ENCODE results near the gene SLC7A10. TPM values are rescaled to one million over a fixed set of nuclear protein-coding genes. Genes with fewer than 3 reads are reported as not detected.

Gene SLC7A10
- total and polyA plus RNA-seq, 3 experiments from 2014 or later, result not detected

- H3K36me3 ChIP-seq (ENCODE audit: insufficient read depth, low read length), result no peaks in the 10 kb centered on the region
- Mint-ChIP-seq H3K9me3 (no peaks in the 10 kb centered on the region), H3K4me3 (no peak overlapping the region), H3K27me3 (peaks cover 0 to 3% of the 10 kb centered on the region in 2 donors), H3K27ac (no peak overlapping the region), H3K36me3 (no peaks in the 10 kb centered on the region), H3K4me1 (no peaks in the 10 kb centered on the region)
- DNase-seq, result no peak
- CTCF ChIA-PET, result no interaction called here
- H3K4me1 ChIP-seq (ENCODE audit: insufficient read depth, low read length), result no peaks in the 10 kb centered on the region
- no peak overlapping the region for H3K27ac ChIP-seq (ENCODE audit: low read depth, low read length)
- POLR2A ChIA-PET, result no interaction called here
- H3K4me3 ChIP-seq (ENCODE audit: low read length), result no peak overlapping the region
- H3K27me3 ChIP-seq (ENCODE audit: insufficient read depth, low read length, poor library complexity, severe bottlenecking), result no peaks in the 10 kb centered on the region
- H3K9me3 ChIP-seq (ENCODE audit: low read length), result peaks cover 2% of the 10 kb centered on the region
Measured at GRCh38 chr19:33251076-33251475, 25.4 kb upstream of the SLC7A10 start.

- H3K27ac Mint-ChIP-seq, result no peak overlapping the region
- H3K9me3 Mint-ChIP-seq, result no peaks in the 10 kb centered on the region
- DNase-seq, result no peak
- H3K4me1 Mint-ChIP-seq, result no peaks in the 10 kb centered on the region
- peaks cover under 1 to 3% of the 10 kb centered on the region in 2 donors for H3K27me3 Mint-ChIP-seq
- POLR2A ChIA-PET, result no interaction called here
- CTCF ChIA-PET, result no interaction called here
- Histone ChIP-seq H3K27me3 (ENCODE audit: insufficient read depth, low read length, poor library complexity, severe bottlenecking) (no peaks in the 10 kb centered on the region), H3K4me1 (ENCODE audit: insufficient read depth, low read length) (no peaks in the 10 kb centered on the region), H3K27ac (ENCODE audit: low read depth, low read length) (no peak overlapping the region), H3K36me3 (ENCODE audit: insufficient read depth, low read length) (no peaks in the 10 kb centered on the region), H3K4me3 (ENCODE audit: low read length) (no peak overlapping the region), H3K9me3 (ENCODE audit: low read length) (peaks cover 3% of the 10 kb centered on the region)
- H3K4me3 Mint-ChIP-seq, result no peak overlapping the region
- no peaks in the 10 kb centered on the region for H3K36me3 Mint-ChIP-seq
Measured at GRCh38 chr19:33250500-33250899, 24.9 kb upstream of the SLC7A10 start.

GRCh38 chr19:33249740-33250366, 24.2 kb upstream of the SLC7A10 start:
- H3K27ac Mint-ChIP-seq, result no peak overlapping the region

GRCh38 chr19:33248954-33249613, 23.4 kb upstream of the SLC7A10 start:
- Mint-ChIP-seq H3K27ac (no peak overlapping the region), H3K27me3 (peaks cover 3 to 6% of the 10 kb centered on the region in 2 donors), H3K36me3 (no peaks in the 10 kb centered on the region), H3K9me3 (no peaks in the 10 kb centered on the region), H3K4me3 (no peak overlapping the region), H3K4me1 (no peaks in the 10 kb centered on the region)
- Histone ChIP-seq H3K4me3 (ENCODE audit: low read length) (no peak overlapping the region), H3K27ac (ENCODE audit: low read depth, low read length) (no peak overlapping the region), H3K27me3 (ENCODE audit: insufficient read depth, low read length, poor library complexity, severe bottlenecking) (no peaks in the 10 kb centered on the region), H3K9me3 (ENCODE audit: low read length) (peaks cover 3% of the 10 kb centered on the region), H3K36me3 (ENCODE audit: insufficient read depth, low read length) (no peaks in the 10 kb centered on the region), H3K4me1 (ENCODE audit: insufficient read depth, low read length) (no peaks in the 10 kb centered on the region)
- CTCF ChIA-PET, result no interaction called here
- DNase-seq, result no peak
- POLR2A ChIA-PET, result no interaction called here

More at GRCh38 chr19:33249740-33250366, 24.2 kb upstream of the SLC7A10 start:
- Histone ChIP-seq H3K27ac (ENCODE audit: low read depth, low read length) (no peak overlapping the region), H3K4me1 (ENCODE audit: insufficient read depth, low read length) (no peaks in the 10 kb centered on the region), H3K9me3 (ENCODE audit: low read length) (peaks cover 3% of the 10 kb centered on the region), H3K4me3 (ENCODE audit: low read length) (no peak overlapping the region), H3K36me3 (ENCODE audit: insufficient read depth, low read length) (no peaks in the 10 kb centered on the region), H3K27me3 (ENCODE audit: insufficient read depth, low read length, poor library complexity, severe bottlenecking) (no peaks in the 10 kb centered on the region)
- ChIA-PET POLR2A (no interaction called here), CTCF (no interaction called here)
- peaks cover 2 to 3% of the 10 kb centered on the region in 2 donors for H3K27me3 Mint-ChIP-seq
- H3K4me3 Mint-ChIP-seq, result no peak overlapping the region
- no peaks in the 10 kb centered on the region for H3K9me3 Mint-ChIP-seq
- no peaks in the 10 kb centered on the region for H3K36me3 Mint-ChIP-seq
- no peak for DNase-seq
- no peaks in the 10 kb centered on the region for H3K4me1 Mint-ChIP-seq

- Mint-ChIP-seq H3K9me3 (no peaks in the 10 kb centered on the region), H3K36me3 (no peaks in the 10 kb centered on the region)
- CTCF ChIA-PET, result no interaction called here
Measured at GRCh38 chr19:33248553-33248953, 22.9 kb upstream of the SLC7A10 start.

GRCh38 chr19:33248104-33248503, 22.5 kb upstream of the SLC7A10 start:
- Mint-ChIP-seq H3K36me3 (no peaks in the 10 kb centered on the region), H3K27ac (peak overlapping the region in 1 of 8 donors; percentile 55), H3K9me3 (no peaks in the 10 kb centered on the region), H3K4me3 (peak overlapping the region in 1 of 7 donors; percentile 56), H3K4me1 (no peaks in the 10 kb centered on the region), H3K27me3 (peaks cover 3 to 6% of the 10 kb centered on the region in 2 donors)
- ChIA-PET POLR2A (no interaction called here), CTCF (interaction anchor here (1.3 kb wide), 1 partner anchor 159 kb away, joined by 3 read pairs; no protein-coding TSS in a partner anchor)
- H3K4me3 ChIP-seq (ENCODE audit: low read length), result no peak overlapping the region
- no peak overlapping the region for H3K27ac ChIP-seq (ENCODE audit: low read depth, low read length)
- peaks cover 3% of the 10 kb centered on the region for H3K9me3 ChIP-seq (ENCODE audit: low read length)
- no peak for DNase-seq
- H3K36me3 ChIP-seq (ENCODE audit: insufficient read depth, low read length), result no peaks in the 10 kb centered on the region
- H3K27me3 ChIP-seq (ENCODE audit: insufficient read depth, low read length, poor library complexity, severe bottlenecking), result no peaks in the 10 kb centered on the region
- no peaks in the 10 kb centered on the region for H3K4me1 ChIP-seq (ENCODE audit: insufficient read depth, low read length)

More at GRCh38 chr19:33248553-33248953, 22.9 kb upstream of the SLC7A10 start:
- H3K4me1 Mint-ChIP-seq, result no peaks in the 10 kb centered on the region
- peaks cover 3 to 6% of the 10 kb centered on the region in 2 donors for H3K27me3 Mint-ChIP-seq
- Histone ChIP-seq H3K9me3 (ENCODE audit: low read length) (peaks cover 3% of the 10 kb centered on the region), H3K27ac (ENCODE audit: low read depth, low read length) (no peak overlapping the region), H3K4me3 (ENCODE audit: low read length) (no peak overlapping the region), H3K36me3 (ENCODE audit: insufficient read depth, low read length) (no peaks in the 10 kb centered on the region), H3K27me3 (ENCODE audit: insufficient read depth, low read length, poor library complexity, severe bottlenecking) (no peaks in the 10 kb centered on the region), H3K4me1 (ENCODE audit: insufficient read depth, low read length) (no peaks in the 10 kb centered on the region)
- DNase-seq, result no peak
- H3K27ac Mint-ChIP-seq, result no peak overlapping the region
- POLR2A ChIA-PET, result no interaction called here
- H3K4me3 Mint-ChIP-seq, result no peak overlapping the region

- Histone ChIP-seq H3K36me3 (ENCODE audit: insufficient read depth, low read length) (no peaks in the 10 kb centered on the region), H3K4me3 (ENCODE audit: low read length) (no peak overlapping the region), H3K27ac (ENCODE audit: low read depth, low read length) (no peak overlapping the region), H3K4me1 (ENCODE audit: insufficient read depth, low read length) (no peaks in the 10 kb centered on the region), H3K9me3 (ENCODE audit: low read length) (peaks cover 3% of the 10 kb centered on the region), H3K27me3 (ENCODE audit: insufficient read depth, low read length, poor library complexity, severe bottlenecking) (no peaks in the 10 kb centered on the region)
- H3K4me3 Mint-ChIP-seq, result no peak overlapping the region
- H3K27me3 Mint-ChIP-seq, result peaks cover 3 to 6% of the 10 kb centered on the region in 2 donors
- no peaks in the 10 kb centered on the region for H3K36me3 Mint-ChIP-seq
- H3K4me1 Mint-ChIP-seq, result no peaks in the 10 kb centered on the region
- POLR2A ChIA-PET, result no interaction called here
- H3K9me3 Mint-ChIP-seq, result no peaks in the 10 kb centered on the region
- CTCF ChIA-PET, result interaction anchor here (1.3 kb wide), 1 partner anchor 159 kb away, joined by 3 read pairs; no protein-coding TSS in a partner anchor
- DNase-seq, result no peak
- H3K27ac Mint-ChIP-seq, result no peak overlapping the region
Measured at GRCh38 chr19:33247441-33247819, 21.8 kb upstream of the SLC7A10 start.

GRCh38 chr19:33246709-33247440, 21.2 kb upstream of the SLC7A10 start:
- ChIA-PET POLR2A (no interaction called here), CTCF (interaction anchor here (1.0 to 3.5 kb wide), 4 partner anchors 11 to 161 kb away, joined by 3 to 22 read pairs (median 3); no protein-coding TSS in a partner anchor)
- Histone ChIP-seq H3K27me3 (ENCODE audit: insufficient read depth, low read length, poor library complexity, severe bottlenecking) (no peaks in the 10 kb centered on the region), H3K27ac (ENCODE audit: low read depth, low read length) (no peak overlapping the region), H3K4me1 (ENCODE audit: insufficient read depth, low read length) (no peaks in the 10 kb centered on the region), H3K4me3 (ENCODE audit: low read length) (no peak overlapping the region), H3K36me3 (ENCODE audit: insufficient read depth, low read length) (no peaks in the 10 kb centered on the region), H3K9me3 (ENCODE audit: low read length) (peaks cover 3% of the 10 kb centered on the region)
- DNase-seq, result no peak
- H3K9me3 Mint-ChIP-seq, result no peaks in the 10 kb centered on the region
- no peaks in the 10 kb centered on the region for H3K4me1 Mint-ChIP-seq
- H3K27me3 Mint-ChIP-seq, result peaks cover 3 to 6% of the 10 kb centered on the region in 2 donors
- no peak overlapping the region for H3K27ac Mint-ChIP-seq
- no peaks in the 10 kb centered on the region for H3K36me3 Mint-ChIP-seq
- H3K4me3 Mint-ChIP-seq, result no peak overlapping the region

Measured in CD8-positive, alpha-beta memory T cell (primary cell).